ENCODE data around the gene SLC38A3. TPM values are rescaled to one million over a fixed set of nuclear protein-coding genes. Genes with fewer than 3 reads are reported as not detected.
A peak's percentile ranks its signal among the peaks of the same experiment; 100 is the strongest.

The SLC38A3 gene
- total and polyA plus RNA-seq, 2 of the 8 experiments (the other 6 are each of a cell fraction or from before 2014, with no cell fraction given) = 1.2 to 3.7 TPM

DNA sequence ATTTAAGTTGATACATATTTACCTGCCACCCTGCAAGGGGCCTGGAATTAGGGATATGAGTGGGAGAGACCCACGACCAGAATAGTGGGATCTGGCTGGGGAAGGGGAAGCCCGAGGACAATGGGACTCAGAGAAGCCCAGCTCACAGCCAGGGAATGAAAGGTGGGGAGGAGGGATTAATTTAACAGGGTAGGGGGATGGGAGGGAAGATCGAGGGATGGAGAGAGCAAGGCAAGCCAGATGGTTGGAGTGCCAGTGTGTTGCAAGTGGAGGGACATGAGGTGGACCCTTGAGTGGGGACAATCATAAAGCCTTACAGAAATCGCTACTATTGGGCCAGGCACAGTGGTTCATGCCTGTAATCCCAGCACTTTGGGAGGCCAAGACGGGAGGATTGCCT, 26.5 kb downstream of the SLC38A3 start:
- DNase-seq (ENCODE audit: low read depth in 1 of 2, low spot score in 2 of 2) (no peak), FAIRE-seq (no peak)
- no peaks in the 10 kb centered on the region for H3K36me3 ChIP-seq (ENCODE audit: control insufficient read depth in 2 of 4, insufficient read depth in 4 of 4, low read length in 3 of 4)
- no peaks in the 10 kb centered on the region; the same call in 1 of the 2 replicates for H3K79me1 ChIP-seq (ENCODE audit: low read depth, low read length)
- no peak overlapping the region for H4K8ac ChIP-seq (ENCODE audit: extremely low read depth, insufficient read depth, low read length)
- no peak overlapping the region for H2BK120ac ChIP-seq (replicated peaks; ENCODE audit: low read depth, low read length)
- no peak overlapping the region for H3K56ac ChIP-seq (replicated peaks; ENCODE audit: insufficient read length, low read depth, low read length)
- peaks cover 0 to 4% of the 10 kb centered on the region in 2 experiments; a peak in 2 of 4 replicates for H3K79me2 ChIP-seq (ENCODE audit: control insufficient read depth in 1 of 2, insufficient read depth in 2 of 2, low read length in 2 of 2)
- no peak overlapping the region for H2BK15ac ChIP-seq (ENCODE audit: low read length)
- no peaks in the 10 kb centered on the region for H3K9me3 ChIP-seq (ENCODE audit: insufficient read depth in 2 of 2, low read depth in 1 of 2, low read length in 1 of 2)
- ChIA-PET CTCF (ENCODE audit: partially characterized antibody) (interaction anchor here (0.8 to 48.1 kb wide), 5 partner anchors 10 to 111 kb away, joined by 3 to 2149 read pairs (median 587); partner anchors contain the start of genes GNAI2, GNAT1, LSMEM2 and SEMA3B), POLR2A (ENCODE audit: partially characterized antibody) (interaction anchor here (6.5 kb wide), 1 partner anchor 9 kb away, joined by 41 read pairs; no protein-coding TSS in a partner anchor)
- no peak overlapping the region for H3K4me3 ChIP-seq (ENCODE audit: extremely low read depth in 1 of 4, insufficient read depth in 2 of 4, low read depth in 3 of 4, low read length in 4 of 4)
- H3K4me1 ChIP-seq (replicated peaks in 1 of 4; ENCODE audit: control insufficient read depth in 3 of 4, insufficient read depth in 4 of 4, low read length in 3 of 4) = peaks cover 0 to 20% (median 8%) of the 10 kb centered on the region in 4 experiments; a peak in 6 of 7 replicates
- no peak overlapping the region for H2BK20ac ChIP-seq (ENCODE audit: low read length)
- 73% methylated on average over 5 of the region's 5 CpGs; no CpG with 5 or more reads in 1 of the 2 experiments for whole genome bisulfite sequencing, 2 experiments (ENCODE audit: extremely low coverage in 1 of 2, insufficient coverage in 1 of 2, insufficient read length in 1 of 2, insufficient replicate concordance in 2 of 2, low coverage in 1 of 2, low lambda C conversion rate in 2 of 2, missing lambda C conversion rate in 1 of 2)
- H3K9ac ChIP-seq (replicated peaks in 1 of 4; ENCODE audit: extremely low read depth in 1 of 4, low read depth in 3 of 4, low read length in 3 of 4) = peak overlapping the region in 1 of 4 experiments; percentile 6; a peak in 1 of 7 replicates
- no peak overlapping the region for H3K23ac ChIP-seq (ENCODE audit: insufficient read length)
- H2AK5ac ChIP-seq (ENCODE audit: low read depth, low read length) = no peak overlapping the region
- H3K4me2 ChIP-seq (ENCODE audit: insufficient read depth in 1 of 2, low read depth in 2 of 2, low read length in 2 of 2) = no peak overlapping the region
- no peak overlapping the region for H4K5ac ChIP-seq (ENCODE audit: insufficient read length, low read depth, low read length)
- no peak overlapping the region for H3K4ac ChIP-seq (replicated peaks; ENCODE audit: insufficient read length, low read depth, low read length)
- TF ChIP-seq TBP (IDR thresholded peaks at IDR 0.05; ENCODE audit: low read depth, low read length) (no peak), POLR2AphosphoS5 (IDR thresholded peaks at IDR 0.05; ENCODE audit: low read depth, low read length) (no peak), SP1 (IDR thresholded peaks at IDR 0.05; ENCODE audit: low read depth, low read length) (no peak), BACH1 (IDR thresholded peaks at IDR 0.05; ENCODE audit: low read length) (no peak), SAP30 (IDR thresholded peaks at IDR 0.05; ENCODE audit: insufficient read depth, insufficient replicate concordance, low read length) (no peak), CBX5 (IDR thresholded peaks at IDR 0.05; ENCODE audit: low read depth, low read length) (no peak), SIRT6 (IDR thresholded peaks at IDR 0.05; ENCODE audit: low read length) (no peak), NRF1 (IDR thresholded peaks at IDR 0.05; ENCODE audit: low read depth, low read length) (no peak), FOSL1 (IDR thresholded peaks at IDR 0.05; ENCODE audit: insufficient read depth, low read depth, low read length) (no peak), POLR2A (IDR thresholded peaks at IDR 0.05; ENCODE audit: control extremely low read depth in 1 of 2, low read depth in 2 of 2, low read length in 2 of 2) (no peak), SIN3A (conservative IDR thresholded peaks at IDR 0.05 in 1 of 2, IDR thresholded peaks at IDR 0.05 in 1 of 2; ENCODE audit: low read depth in 1 of 2, low read length in 2 of 2) (no peak)
- TF ChIP-seq, protein P1, sequence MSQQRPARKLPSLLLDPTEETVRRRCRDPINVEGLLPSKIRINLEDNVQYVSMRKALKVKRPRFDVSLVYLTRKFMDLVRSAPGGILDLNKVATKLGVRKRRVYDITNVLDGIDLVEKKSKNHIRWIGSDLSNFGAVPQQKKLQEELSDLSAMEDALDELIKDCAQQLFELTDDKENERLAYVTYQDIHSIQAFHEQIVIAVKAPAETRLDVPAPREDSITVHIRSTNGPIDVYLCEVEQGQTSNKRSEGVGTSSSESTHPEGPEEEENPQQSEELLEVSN (IDR thresholded peaks at IDR 0.05) = no peak
- TF ChIP-seq, protein P2, sequence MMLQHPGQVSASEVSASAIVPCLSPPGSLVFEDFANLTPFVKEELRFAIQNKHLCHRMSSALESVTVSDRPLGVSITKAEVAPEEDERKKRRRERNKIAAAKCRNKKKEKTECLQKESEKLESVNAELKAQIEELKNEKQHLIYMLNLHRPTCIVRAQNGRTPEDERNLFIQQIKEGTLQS (IDR thresholded peaks at IDR 0.05; ENCODE audit: insufficient read depth, low read depth, low read length) = no peak
- peaks cover 0 to 4% of the 10 kb centered on the region in 2 experiments for H4K20me1 ChIP-seq (replicated peaks in 1 of 2; ENCODE audit: control insufficient read depth in 1 of 2, insufficient read depth in 2 of 2, low read length in 2 of 2)
- no peak overlapping the region; the same call in 1 of the 2 replicates for H3K18ac ChIP-seq (ENCODE audit: extremely low read depth, low read length)
- peaks cover 14% of the 10 kb centered on the region; the same call in 1 of the 2 replicates for H3K23me2 ChIP-seq (ENCODE audit: low read depth, low read length)
- H4K91ac ChIP-seq (replicated peaks; ENCODE audit: insufficient read length, low read length) = no peak overlapping the region
- H2BK5ac ChIP-seq (ENCODE audit: low read depth, low read length) = no peak overlapping the region
- no peak overlapping the region for H2BK12ac ChIP-seq (ENCODE audit: low read depth, low read length)
- H3K14ac ChIP-seq (ENCODE audit: insufficient read length) = no peak overlapping the region
- no peak overlapping the region for H2AFZ ChIP-seq (ENCODE audit: low read length)
- H3K27ac ChIP-seq (ENCODE audit: low read depth, low read length) = no peak overlapping the region
- peaks cover 0 to 3% (median 1%) of the 10 kb centered on the region in 4 experiments; a peak in 4 of 7 replicates for H3K27me3 ChIP-seq (replicated peaks in 1 of 4; ENCODE audit: control insufficient read depth in 3 of 4, extremely low read depth in 1 of 4, insufficient read depth in 3 of 4, low read length in 3 of 4)

Data from H1 (cell line).